ENCODE data around the gene ZNF681.
"Not testable (repeated sequence)": the region's sequence is repeated elsewhere in the genome, so short reads cannot be mapped to it uniquely, and the experiment has no call there.

The ZNF681 gene

DNA sequence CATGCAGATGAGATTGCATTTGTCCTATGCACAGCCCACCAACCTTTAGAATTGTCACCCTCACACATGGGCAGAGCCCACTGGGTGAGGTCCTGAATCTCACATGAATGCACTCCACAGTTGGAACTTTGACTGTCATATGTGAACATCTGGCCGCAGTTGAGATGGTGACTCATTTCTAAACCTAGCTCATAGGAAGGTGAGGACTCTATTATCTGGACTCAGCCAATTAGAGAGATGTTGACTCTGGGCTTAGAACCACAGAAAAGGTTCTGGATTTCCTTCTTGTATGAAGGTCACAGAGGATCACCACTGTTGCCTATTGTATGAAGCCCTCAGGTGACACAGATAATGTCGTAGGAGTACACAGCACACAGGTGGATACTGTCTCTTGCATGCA lies 25.6 kb upstream of the ZNF681 start:
- no peak for DNase-seq

GRCh38 chr19:23783636-23784035 lies 24.9 kb upstream of the ZNF681 start:
- TF ChIP-seq GATA1 (IDR thresholded peaks at IDR 0.05; ENCODE audit: low read depth, low read length) (no peak), POLR2A (IDR thresholded peaks at IDR 0.05; ENCODE audit: low read length) (no peak)

More for the DNA sequence above, 25.6 kb upstream of the ZNF681 start:
- no peak for TF ChIP-seq GATA1 (IDR thresholded peaks at IDR 0.05; ENCODE audit: low read depth, low read length)
- TF ChIP-seq POLR2A (IDR thresholded peaks at IDR 0.05; ENCODE audit: low read length), result no peak

DNA sequence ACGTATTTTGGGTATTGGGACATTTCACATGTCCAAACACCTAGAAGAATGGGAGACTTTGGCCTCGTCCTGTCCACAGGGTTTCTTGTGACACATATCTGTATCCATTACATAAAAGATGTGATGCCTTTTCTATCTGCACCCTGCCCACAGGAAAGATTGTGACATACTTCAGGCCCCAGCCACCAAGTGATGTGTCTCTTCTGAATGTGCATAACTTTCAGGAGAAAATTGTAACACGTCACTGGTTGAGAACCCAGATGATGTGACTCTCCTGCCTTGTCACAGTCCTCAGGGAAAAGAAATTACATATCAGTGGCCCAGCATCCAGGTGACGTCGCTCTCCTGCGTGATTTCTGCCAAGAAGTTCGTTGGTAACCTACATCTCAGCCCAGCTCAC lies 21.0 kb upstream of the ZNF681 start:
- no peak for DNase-seq
- TF ChIP-seq POLR2A (IDR thresholded peaks at IDR 0.05; ENCODE audit: low read length), result no peak
- TF ChIP-seq GATA1 (IDR thresholded peaks at IDR 0.05; ENCODE audit: low read depth, low read length), result no peak

More at GRCh38 chr19:23783636-23784035, 24.9 kb upstream of the ZNF681 start:
- DNase-seq, result no peak

- DNase-seq, result no peak
These were observed 19.9 kb upstream of the ZNF681 start for GRCh38 chr19:23778566-23778965.

GRCh38 chr19:23778036-23778435 lies 19.3 kb upstream of the ZNF681 start:
- DNase-seq, result not testable (repeated sequence)

More at GRCh38 chr19:23778566-23778965, 19.9 kb upstream of the ZNF681 start:
- no peak for TF ChIP-seq POLR2A (IDR thresholded peaks at IDR 0.05; ENCODE audit: low read length)
- no peak for TF ChIP-seq GATA1 (IDR thresholded peaks at IDR 0.05; ENCODE audit: low read depth, low read length)

- no peak for DNase-seq
- TF ChIP-seq GATA1 (IDR thresholded peaks at IDR 0.05; ENCODE audit: low read depth, low read length) (no peak), POLR2A (IDR thresholded peaks at IDR 0.05; ENCODE audit: low read length) (no peak)
These were observed 18.5 kb upstream of the ZNF681 start for GRCh38 chr19:23777216-23777615.

DNA sequence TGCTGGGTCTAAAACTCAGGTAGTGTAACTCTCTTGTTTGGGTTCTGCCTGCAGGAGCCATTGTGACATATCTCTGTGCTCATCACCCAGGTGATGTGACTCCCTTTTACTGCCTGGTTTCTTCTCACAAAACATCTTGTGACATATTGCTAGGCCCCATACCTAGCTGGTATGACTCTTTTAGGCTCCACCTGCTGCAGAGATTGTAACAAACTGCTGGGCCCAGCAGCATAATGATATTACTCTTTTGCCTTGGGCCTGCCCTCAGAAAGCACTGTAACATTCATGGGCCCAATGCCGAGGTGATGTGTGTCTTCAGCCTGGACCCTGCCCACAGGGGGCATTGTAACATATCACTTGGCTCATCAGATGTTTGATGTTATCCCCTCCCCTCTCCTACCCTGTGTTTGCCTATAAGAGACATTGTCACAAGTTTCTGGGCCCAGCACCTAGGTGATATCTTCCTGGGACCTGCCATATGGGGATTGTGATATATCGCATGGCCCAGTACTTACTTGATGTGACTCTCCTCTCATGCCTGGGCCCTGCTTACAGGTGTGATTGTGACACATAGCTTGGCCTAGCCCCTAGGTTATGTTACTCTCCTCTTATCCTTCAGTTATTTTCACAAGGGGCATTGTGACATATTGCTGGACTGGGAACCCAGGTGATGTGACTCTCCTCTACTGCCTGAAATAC lies 18.0 kb upstream of the ZNF681 start:
- DNase-seq, result no peak
- no peak for TF ChIP-seq POLR2A (IDR thresholded peaks at IDR 0.05; ENCODE audit: low read length)
- TF ChIP-seq GATA1 (IDR thresholded peaks at IDR 0.05; ENCODE audit: low read depth, low read length), result no peak

DNA sequence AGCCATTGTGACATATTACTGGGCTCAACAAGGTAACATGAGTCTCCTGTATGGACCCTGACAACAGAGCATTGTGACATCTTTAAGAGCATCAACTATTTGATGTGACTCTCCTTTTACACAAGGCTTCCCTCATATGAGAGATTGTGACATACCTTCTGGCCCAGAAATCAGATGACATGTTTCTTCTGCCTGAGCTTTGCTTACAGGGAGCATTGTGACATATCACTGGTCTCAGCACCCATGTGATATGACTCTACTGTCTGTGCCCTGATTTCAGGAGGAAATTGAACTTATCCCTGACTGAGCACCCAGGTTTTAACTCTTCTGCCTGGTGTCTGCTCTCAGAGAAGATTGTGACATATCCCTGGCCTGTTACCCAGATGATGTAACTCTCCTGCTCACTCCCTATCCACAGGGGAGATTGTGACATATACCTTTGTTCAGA lies 15.9 kb upstream of the ZNF681 start:
- TF ChIP-seq GATA1 (IDR thresholded peaks at IDR 0.05; ENCODE audit: low read depth, low read length), result no peak
- no peak for TF ChIP-seq POLR2A (IDR thresholded peaks at IDR 0.05; ENCODE audit: low read length)
- no peak for DNase-seq

DNA sequence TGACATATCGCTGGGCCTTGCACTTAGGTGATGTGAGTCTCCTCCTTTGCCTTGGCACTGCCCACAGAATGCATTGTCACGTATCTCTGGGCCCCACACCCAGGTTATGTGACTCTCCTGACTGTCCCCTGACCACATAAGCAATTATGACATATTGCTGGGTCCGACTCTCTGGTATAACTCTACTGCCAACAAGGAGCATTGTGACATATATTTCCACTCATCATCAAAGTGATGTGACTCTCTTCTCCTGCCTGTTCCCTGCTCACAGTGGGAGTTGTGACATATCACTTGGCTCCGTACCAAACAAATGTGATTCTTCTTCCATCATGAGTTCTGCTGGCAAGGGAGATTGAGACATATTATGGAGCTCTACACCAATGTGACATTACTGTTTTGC lies 15.4 kb upstream of the ZNF681 start:
- TF ChIP-seq GATA1 (IDR thresholded peaks at IDR 0.05; ENCODE audit: low read depth, low read length) (no peak), POLR2A (IDR thresholded peaks at IDR 0.05; ENCODE audit: low read length) (no peak)
- DNase-seq, result no peak

- TF ChIP-seq GATA1 (IDR thresholded peaks at IDR 0.05; ENCODE audit: low read depth, low read length) (no peak), POLR2A (IDR thresholded peaks at IDR 0.05; ENCODE audit: low read length) (no peak)
- no peak for DNase-seq
These were observed 14.0 kb upstream of the ZNF681 start for GRCh38 chr19:23772675-23773063.

GRCh38 chr19:23771761-23772674 lies 13.3 kb upstream of the ZNF681 start:
- DNase-seq, result no peak
- TF ChIP-seq POLR2A (IDR thresholded peaks at IDR 0.05; ENCODE audit: low read length), result no peak
- TF ChIP-seq GATA1 (IDR thresholded peaks at IDR 0.05; ENCODE audit: low read depth, low read length), result no peak

- no peak for DNase-seq
- TF ChIP-seq POLR2A (IDR thresholded peaks at IDR 0.05; ENCODE audit: low read length) (no peak), GATA1 (IDR thresholded peaks at IDR 0.05; ENCODE audit: low read depth, low read length) (no peak)
These were observed 12.6 kb upstream of the ZNF681 start for GRCh38 chr19:23771316-23771715.

- peak in 1 of 2 experiments; percentile 37 for DNase-seq
These were observed 12.1 kb upstream of the ZNF681 start for GRCh38 chr19:23770672-23771250.

More at GRCh38 chr19:23770672-23771250, 12.1 kb upstream of the ZNF681 start:
- no peak for TF ChIP-seq POLR2A (IDR thresholded peaks at IDR 0.05; ENCODE audit: low read length)
- TF ChIP-seq GATA1 (IDR thresholded peaks at IDR 0.05; ENCODE audit: low read depth, low read length), result no peak

Measured in erythroblast (primary cell).